Ecto neural progenitor cell (in vitro differentiated cells): Measurements from ENCODE around the gene GLOD4.
"Not testable (repeated sequence)": the region's sequence is repeated elsewhere in the genome, so short reads cannot be mapped to it uniquely, and the experiment has no call there.

ENCODE experiments used
- DNase-seq: peaks from one replicate; pipeline ENCODE4 v3.0.0-alpha.2; 2018; ENCODE audit warnings: low spot score

GLOD4 gene

DNA sequence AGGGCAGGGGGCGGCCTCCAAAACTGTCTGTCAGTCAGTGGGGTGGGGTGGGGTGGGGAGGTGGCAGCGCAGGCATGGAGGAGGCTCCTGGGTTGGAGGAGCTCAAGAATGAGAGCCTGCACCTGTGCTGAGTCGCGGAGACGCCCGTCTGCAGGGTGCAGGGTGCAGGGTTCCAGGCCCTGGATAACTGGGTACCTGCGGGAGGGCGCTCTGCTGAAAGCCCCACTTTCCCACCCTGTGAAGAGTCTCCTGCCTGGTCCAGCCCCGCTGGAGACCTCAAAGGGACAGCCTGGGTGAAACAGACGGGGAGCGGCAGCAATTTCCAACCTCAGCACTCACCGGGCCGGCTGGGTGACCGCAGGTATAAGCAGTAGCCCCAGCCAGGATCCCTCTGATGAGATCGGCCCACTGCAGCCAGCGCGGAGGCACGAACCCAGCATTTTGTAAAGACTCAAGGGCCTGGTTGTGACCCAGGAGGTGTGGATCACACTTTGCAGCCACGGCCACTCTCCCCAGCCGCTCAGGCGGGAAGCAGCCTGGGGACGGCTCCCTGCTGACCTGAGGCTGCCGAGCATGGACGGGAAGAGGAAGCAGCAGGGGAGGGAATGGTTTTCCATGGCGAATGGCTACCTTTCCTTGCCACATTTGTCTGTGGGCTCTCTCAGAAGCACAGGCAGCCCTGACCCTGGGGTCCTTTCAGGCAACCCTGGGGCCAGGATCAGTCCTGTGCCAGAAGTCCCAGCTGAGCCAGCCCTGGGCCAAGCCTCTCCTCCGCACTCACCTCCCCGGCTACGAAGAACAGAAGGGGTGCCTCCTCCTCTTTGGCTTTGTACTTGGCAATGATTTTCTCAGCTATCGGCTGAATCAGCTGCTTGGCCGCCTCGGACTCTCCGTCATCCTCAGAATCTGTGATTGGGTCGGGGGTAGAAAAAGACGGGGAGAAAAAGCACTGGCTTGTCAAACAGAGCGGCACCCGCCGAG lies 21.1 kb upstream of the GLOD4 start:
- no peak for DNase-seq

DNA sequence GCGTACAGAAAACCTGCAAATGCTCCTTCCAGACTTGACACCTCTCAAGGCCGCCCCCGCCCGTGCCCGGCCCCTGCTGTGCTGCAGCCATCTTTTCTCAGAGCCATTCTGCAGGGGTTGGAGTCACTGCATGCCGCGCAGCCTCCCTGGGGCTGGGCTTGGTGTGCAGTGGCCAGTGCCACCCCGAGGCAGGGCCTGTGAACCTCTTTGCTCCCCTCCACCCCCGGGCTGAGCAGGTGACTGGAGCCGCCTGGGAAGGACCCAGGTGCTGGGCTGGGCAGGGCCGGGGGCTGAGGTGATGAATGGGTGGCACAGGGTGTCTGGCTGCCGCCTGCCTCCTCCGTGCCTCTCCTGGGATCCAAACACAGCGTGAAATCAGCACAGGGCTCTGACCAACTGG lies 20.4 kb upstream of the GLOD4 start:
- no peak for DNase-seq

DNA sequence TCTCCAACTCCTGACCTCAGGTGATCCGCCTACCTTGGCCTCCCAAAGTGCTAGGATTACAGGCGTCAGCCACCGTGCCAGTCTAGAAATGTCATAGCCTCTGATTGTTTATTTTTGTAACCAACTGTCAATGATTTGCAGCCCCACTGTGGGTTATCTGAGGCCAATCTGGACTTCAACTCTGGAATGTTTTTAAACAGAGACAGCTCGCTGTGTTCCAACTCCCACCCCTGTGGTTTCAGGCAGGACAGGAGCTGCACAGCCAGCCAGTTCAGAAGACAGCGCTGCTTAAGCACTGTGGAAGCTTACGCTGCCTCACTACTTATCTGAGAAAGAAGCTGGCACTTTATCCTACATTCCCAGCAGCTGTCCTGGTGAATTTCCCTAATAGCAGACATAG lies 19.6 kb upstream of the GLOD4 start:
- DNase-seq = no peak

DNA sequence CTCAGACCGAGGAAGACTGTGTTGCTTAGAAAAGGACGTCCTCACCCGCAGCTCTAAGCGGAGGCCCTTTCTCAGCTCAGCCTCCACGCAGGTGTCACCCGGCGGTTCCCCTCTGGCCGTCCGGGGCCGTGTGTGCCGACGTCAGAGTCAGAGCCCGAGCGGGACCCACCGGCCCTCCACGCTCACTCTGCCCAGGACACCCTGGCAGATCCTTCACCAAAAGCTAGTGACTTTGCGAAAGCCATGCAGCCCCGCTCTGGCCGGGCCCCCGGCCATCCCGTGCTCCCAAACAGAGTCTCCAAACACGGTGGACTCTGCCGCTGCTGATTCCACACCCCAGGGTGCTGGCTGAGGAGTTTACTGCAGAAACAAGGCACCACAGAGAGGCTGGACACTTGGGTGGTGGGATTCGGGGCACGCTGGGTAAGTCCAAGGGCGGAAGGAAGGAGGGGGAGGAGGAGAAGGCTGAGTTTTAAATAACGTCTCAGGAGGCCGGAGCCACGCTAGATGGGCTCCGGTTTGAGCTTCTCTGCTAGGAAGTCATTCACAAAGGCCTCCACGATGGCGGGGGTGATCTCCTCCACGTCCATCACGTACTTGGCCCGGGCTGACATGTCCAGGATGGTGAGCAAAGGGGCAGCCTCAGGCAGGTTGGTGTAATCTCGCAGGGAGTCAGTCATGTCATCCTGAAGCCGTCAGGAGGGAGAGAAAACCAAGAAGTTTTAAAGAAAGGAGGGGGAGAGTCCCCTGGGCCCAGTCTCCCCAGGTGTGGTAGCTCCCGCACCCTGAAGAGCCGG lies 18.6 kb upstream of the GLOD4 start:
- DNase-seq = no peak

DNA sequence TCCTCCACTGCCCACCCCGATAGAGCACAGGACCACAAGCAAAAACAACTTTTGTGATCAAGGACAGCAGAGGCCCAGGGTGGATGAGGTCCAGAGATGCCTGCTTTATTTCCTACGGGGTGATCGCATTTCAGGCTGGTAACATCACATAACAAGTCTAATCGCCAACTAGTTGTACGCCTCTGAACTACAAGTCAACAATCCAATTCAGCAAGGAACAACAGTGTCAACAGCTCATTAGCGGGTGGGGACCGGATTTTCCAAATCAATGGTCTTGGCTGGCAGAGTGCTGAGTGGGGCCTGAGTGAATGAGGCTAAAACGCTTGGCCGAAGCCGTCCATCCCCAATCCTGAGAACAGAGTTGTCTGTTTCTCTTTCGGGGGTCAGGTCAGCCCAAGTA lies 17.2 kb upstream of the GLOD4 start:
- no peak for DNase-seq

DNA sequence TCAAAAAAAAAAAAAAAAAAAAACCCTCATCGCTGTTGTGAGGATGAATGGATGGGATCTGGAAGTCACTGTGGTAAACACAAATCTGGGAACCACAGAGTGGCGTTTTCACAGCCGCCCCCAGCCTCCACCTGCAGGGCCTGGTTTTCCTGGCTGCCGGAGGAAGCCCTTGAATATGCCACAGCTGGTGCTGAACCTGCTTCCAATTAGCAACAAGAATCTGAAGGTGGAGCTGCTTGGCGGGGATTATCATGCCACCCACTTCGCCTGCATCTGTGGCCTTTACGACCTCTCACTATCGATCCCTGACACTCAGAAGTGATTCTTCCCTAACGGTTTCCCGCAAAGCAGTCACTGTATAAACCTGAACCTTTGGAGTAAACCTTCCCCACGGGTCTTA lies 16.2 kb upstream of the GLOD4 start:
- DNase-seq = no peak

DNA sequence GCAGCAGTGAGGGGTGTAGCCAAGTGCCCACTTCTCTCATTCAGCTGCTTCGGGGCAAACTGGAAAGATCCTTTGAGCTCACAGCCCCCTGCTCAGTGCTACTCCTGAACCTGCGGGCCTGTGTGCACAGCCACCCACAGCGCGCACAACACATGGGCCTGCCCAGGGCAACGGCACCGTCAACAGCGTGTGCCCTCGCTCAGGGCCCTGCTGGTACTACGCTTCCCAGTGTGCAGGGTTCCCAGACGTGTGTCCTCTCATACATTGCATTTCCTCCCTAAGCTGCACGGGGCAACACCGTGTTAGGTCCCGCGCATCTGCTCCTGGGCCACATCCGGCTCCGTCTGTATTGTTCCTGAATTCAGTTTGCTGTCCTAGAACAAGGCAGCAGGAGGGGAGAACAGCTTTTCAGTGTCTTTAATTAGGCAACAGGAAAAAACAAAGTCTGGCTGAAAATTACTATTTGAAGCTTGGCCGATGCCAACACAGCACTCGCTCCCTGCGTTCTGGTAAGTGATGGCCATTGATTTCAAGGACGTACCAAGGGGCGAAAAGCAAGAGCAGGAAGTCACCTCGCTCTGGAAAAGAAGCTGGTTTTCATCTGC lies 15.3 kb upstream of the GLOD4 start:
- peak; percentile 43 for DNase-seq

DNA sequence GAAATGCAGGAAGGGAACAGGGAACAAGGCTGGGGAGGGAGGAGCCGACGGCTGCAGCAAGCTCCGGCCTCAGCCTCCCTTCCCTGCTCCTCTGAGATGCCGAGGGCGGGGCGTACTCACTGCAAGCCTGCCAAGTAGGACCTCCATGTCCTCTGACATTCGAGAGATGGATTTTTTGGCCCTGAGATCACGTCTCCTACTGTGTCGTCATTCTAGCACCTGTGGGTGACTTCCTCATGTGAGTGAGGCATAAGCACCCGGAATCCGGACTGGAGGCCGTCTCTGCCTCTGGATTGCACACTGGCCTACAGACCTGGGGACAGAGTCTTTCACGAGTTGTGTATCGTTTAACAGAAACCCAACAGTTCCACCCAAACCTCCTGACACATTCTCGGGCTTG lies 14.5 kb upstream of the GLOD4 start:
- peak; percentile 42 for DNase-seq

DNA sequence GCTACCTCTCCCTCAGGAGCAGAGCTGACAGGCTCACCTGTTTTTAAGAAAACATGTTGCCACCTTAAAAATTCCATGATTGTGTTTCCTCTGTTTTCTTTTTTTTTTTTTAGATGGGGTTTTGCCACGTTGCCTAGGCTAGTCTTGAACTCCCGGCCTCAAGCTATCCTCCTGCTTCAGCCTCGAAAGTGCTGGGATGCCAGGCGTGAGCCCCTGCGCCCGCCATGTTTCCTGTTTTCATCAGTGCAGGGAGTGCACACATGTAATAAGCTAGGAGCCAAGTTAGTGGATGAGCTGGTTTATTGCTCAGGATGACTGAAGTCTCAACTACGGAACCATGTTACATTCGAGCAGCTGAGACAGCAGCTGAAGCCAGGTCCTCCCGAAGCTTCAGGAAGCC lies 13.6 kb upstream of the GLOD4 start:
- no peak for DNase-seq

DNA sequence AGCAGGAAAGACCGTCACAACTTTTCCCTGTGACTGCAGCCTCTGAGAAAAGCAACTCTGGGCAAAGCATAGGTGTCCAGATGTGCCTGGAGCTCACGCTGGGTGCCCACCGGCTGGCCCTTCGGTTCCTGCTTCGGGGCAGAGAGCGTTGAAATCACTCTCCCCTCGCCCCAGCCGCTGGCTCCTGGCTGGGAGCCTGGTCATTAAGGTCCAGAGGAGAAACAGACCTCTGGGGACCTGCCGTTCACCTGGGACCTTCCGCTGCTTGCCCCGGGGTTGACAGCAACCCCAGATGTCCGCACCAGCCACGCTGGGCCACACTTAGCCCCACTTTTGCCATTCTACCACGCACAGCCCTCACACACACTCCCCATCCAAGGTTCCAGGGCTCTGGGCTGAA lies 13.2 kb upstream of the GLOD4 start:
- DNase-seq = peak; percentile 50

DNA sequence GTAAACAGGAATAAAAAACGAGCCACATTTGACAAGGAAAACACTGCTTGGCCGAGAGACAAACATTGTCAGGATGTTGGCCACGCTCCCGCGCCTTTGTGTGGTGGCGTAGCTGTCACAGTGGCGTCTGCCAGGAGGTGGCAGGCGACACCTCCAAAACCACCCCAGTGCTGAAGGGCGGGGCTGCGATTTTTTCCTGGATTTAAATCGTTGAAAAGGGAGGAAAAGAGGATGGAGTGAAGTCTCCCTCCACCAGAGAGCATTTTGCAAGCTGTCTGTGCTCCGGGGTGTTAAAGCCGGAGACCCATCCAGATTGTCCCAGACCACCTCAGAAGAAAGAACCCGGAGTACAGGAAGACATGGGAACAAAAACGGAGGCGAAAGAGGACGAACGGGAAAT lies 12.8 kb upstream of the GLOD4 start:
- DNase-seq = peak; percentile 91

DNA sequence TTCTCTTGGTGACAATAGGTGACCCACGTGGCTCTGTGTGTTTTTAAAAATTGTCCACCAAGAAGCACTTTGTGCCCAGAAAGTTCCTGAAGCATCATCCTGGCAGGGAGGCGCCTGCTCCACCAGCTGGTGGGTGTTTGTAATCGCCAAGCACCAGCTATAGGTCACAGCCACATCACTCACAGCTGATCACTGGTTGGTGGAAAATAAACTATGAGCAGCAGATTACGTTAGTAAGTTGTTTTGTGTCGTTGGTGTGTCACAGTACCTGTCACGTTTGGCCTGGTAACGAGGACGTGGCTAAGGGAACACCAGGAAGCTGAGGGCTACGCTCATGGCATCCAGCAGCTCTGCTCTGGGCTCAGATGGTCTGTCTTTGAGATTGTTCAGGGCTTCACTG lies 10.2 kb upstream of the GLOD4 start:
- DNase-seq = peak; percentile 39

DNA sequence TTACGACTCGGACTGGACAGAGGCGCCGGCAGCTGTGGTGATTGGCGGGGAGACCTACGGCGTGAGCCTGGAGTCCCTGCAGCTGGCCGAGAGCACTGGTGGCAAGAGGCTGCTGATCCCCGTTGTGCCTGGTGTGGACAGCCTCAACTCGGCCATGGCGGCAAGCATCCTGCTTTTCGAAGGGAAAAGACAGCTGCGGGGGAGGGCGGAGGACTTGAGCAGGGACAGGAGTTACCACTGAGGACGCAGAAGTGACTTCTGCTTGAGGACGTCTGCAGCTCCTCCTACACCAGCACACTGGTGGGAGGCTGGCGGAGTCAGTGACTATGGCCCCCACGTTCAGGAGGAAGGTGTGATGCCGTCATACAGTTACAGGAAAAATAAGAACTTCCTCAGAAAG lies 9.7 kb upstream of the GLOD4 start:
- peak; percentile 44 for DNase-seq

DNA sequence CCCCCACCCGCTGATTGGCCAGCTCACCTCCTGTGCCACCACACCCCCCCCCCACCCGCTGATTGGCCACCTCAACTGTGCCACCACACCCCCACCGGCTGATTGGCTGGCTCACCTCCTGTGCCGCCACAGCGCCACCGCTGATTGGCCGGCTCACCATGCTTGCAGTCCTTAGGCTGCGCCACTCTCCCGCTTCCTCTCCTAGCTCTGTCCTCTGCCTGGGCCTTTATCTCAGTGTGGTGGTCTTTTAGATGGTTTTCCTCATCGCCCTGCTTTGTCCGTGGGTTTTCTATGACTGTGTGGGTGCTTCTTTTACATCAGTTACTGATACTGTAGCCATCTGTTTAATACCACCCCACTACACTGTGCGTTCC lies 8.8 kb upstream of the GLOD4 start:
- peak; percentile 72 for DNase-seq

DNA sequence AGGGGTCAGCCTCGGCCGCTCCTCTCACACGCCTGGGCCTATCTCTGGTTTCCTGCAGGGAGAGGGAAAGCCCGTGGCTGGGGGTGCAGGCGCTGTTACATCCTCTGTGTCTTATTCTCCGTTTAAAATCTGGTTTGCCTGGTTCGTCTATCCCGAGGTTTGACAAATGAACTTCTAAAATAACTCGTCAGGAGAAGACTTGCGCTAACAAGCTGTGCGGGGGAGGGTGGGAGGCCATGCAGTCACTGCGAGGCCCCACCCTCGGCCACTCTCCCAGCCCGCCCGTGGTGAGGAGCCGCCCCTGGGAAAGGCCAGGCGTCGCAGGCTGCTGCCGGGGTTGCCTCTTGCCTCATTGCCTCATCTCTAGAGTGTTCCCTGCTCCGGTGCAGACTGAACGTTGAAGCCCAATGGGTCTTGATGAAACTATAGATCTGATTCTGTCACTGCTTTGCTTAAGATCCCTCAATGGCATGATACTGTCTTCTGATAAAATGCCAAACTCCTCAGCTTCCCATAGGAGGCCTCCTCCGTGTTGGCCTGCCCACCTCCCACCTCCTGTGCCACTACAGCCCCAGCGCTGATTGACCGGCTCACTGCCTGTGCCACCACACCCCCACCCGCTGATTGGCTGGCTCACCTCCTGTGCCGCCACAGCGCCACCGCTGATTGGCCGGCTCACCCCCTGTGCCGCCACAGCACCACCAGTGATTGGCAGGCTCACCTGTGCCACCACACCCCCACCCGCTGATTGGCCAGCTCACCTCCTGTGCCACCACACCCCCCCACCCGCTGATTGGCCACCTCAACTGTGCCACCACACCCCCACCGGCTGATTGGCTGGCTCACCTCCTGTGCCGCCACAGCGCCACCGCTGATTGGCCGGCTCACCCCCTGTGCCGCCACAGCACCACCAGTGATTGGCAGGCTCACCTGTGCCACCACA lies 8.1 kb upstream of the GLOD4 start:
- peak; percentile 90 for DNase-seq

DNA sequence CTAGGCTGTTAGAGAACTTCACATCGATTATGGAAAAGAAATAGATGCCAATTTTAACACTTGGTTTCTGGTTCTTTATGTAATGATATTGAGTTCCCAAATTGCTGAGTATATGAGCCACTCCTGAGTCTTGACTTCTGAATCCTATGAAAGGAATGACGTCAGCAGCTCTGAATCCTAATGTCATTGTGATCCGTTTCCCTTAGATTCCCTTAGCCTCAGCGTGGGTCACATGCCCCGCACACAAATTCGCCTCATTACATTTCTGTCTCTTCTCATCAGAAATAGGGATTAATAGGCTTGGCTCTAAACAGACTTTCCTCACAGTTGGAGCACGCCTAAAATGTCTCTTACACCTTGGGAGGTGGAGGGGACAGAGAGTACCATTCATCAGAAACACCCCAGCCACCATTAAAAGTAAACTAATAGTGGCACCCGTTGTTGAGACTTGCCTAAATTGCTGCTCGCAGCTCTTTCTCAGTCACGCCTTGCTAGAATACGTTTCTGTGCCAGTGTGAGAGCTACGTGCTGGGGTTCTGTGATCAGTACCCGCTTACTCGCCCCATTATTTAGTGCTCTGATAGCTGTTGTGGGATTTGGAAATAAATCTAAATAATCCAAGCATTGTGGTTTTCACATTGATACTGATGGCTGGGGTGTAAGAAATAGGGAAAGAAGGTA lies 7.2 kb upstream of the GLOD4 start:
- DNase-seq = no peak

DNA sequence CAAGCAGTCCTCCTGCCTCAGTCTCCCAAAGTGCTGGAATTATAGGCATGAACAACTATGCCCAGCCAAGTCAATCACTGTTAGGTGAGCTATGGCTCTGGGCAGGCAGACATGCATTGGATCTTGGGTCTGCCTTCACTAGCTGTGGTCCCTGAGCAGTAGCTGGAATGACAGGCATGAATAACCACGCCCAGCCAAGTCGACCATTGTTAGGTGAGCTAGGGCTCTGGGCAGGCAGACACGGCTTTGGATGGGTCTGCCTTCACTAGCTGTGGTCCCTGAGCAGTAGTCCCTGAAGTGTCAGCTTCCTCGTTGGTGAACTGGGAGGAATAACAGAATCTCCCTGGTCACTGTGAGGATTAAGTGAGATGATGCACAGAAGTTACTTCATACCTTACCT lies 6.5 kb upstream of the GLOD4 start:
- DNase-seq = no peak

DNA sequence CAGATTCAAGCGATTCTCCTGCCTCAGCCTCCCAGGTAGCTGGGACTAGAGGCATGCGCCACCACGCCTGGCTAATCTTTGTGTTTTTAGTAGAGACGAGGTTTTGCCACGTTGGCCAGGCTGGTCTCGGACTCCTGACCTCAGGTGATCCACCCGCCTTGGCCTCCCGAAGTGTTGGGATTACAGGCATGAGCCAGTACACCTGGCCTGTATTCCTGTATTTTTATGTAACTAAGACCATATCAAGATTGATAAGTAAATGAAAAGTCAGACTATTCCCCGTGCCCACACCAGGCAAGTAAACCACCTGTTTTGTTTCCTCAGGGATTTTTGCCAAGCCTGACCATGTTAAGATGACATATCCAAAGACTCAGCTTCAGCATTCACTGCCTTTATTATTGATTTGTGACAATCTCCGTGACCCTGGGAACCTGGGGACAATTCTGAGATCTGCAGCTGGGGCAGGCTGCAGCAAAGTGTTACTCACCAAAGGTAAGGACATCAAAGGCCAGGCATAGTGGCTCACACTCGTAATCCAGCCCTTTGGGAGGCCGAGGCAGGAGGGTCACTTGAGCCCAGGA lies 5.7 kb upstream of the GLOD4 start:
- DNase-seq = no peak

DNA sequence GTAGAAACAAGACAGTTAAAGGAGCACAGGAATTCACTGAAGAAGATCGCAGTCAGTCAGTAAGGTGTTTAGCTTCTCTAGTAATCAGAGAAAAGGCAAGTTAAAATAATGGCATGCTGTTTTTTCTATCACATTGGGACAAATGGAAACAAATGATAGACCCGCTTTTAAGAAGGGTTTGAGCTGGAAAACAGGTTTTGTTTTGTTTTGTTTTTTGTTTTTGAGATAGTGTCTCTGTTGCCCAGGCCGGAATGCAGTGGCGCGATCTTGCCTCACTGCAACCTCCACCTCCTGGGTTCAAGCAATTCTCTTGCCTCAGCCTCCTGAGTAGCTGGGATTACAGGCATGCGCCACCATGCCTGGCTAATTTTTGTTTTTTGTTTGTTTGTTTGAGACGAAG lies 3.8 kb upstream of the GLOD4 start:
- not testable (repeated sequence) for DNase-seq

DNA sequence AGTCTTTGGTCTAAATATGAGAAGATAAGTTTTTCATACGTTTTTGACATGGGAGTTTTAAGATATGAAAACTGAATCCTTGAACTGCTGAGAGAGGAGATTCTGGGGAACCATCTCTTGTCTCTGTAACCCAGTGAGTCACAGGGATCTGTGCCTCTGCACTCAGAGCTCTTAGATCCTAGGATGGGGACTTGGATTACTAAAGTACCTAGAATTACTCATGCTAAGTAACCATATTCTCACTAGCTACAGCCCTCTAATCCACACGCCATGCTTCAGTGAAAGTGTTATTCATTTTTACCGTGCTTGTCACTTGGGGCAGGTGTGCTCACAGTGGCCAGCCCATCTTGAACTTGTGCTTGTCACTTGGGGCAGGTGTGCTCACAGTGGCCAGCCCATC lies 2.1 kb upstream of the GLOD4 start:
- DNase-seq = no peak

DNA sequence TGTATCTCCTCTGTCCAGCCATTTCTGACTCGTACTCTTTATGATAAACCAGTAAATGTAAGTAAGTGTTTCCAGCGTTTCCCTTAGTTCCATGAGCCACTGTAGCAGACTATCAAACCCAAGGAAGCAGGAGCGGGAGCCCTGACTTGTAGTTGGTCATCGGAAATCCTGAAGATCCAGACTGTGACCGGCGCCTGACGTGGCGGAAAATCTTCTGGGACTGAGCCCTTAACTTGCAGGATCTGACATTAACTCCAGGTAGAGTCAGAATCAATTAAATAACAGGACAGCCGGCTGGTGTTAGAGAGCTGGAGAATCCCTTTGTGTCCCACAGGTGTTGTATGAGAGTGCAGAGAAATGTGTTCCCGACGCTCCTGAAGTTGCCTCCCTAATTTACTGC lies 4.0 kb downstream of the GLOD4 start:
- no peak for DNase-seq
